H9 (cell line): Measurements from ENCODE around the gene XRCC3. TPM values are rescaled to one million over a fixed set of nuclear protein-coding genes. Genes with fewer than 3 reads are reported as not detected.

Experiments
- DNase-seq: peaks from one replicate; pipeline ENCODE4 v3.0.0-alpha.2; 2017
- H2AFZ ChIP-seq: one replicate; pipeline ENCODE4 v1.6.1; 2013; ENCODE audit warnings: mild to moderate bottlenecking, low read length, control low read depth, moderate library complexity
- H2AK5ac ChIP-seq: 2 replicates; pipeline ENCODE4 v1.6.1; 2013; ENCODE audit warnings: low read length, control low read depth, mixed read lengths; ENCODE audit not compliant: insufficient read length
- H2BK120ac ChIP-seq: one replicate; pipeline ENCODE4 v1.6.1; 2013; ENCODE audit warnings: low read depth, mild to moderate bottlenecking, low read length, control low read depth, inconsistent platforms; ENCODE audit not compliant: poor library complexity, severe bottlenecking
- H2BK12ac ChIP-seq: 2 replicates; pipeline ENCODE4 v1.6.1; 2013; ENCODE audit warnings: low read length, control low read depth, mixed read lengths, low read depth; ENCODE audit not compliant: insufficient read length
- H2BK15ac ChIP-seq: 2 replicates; pipeline ENCODE4 v1.6.1; 2013; ENCODE audit warnings: low read depth, low read length, control low read depth
- H2BK20ac ChIP-seq: one replicate; pipeline ENCODE4 v1.6.1; 2013; ENCODE audit warnings: low read depth, mild to moderate bottlenecking, low read length, control low read depth, inconsistent platforms; ENCODE audit not compliant: poor library complexity, severe bottlenecking
- H2BK5ac ChIP-seq: 2 replicates; pipeline ENCODE4 v1.6.1; 2013; ENCODE audit warnings: low read length, control low read depth, mixed read lengths; ENCODE audit not compliant: insufficient read length
- H3K14ac ChIP-seq: 2 replicates; pipeline ENCODE4 v1.6.1; 2013; ENCODE audit warnings: low read length, control low read depth; ENCODE audit not compliant: insufficient read depth
- H3K18ac ChIP-seq: 2 replicates; pipeline ENCODE4 v1.6.1; 2013; ENCODE audit warnings: low read depth, mild to moderate bottlenecking, mixed read lengths, low read length, control low read depth; ENCODE audit not compliant: insufficient read length
- H3K23ac ChIP-seq: 2 replicates; pipeline ENCODE4 v1.6.1; 2013; ENCODE audit warnings: low read length, control low read depth, mixed read lengths, low read depth; ENCODE audit not compliant: insufficient read length
- H3K23me2 ChIP-seq: 2 replicates; pipeline ENCODE4 v1.6.1; 2013; ENCODE audit warnings: low read depth, mild to moderate bottlenecking, mixed read lengths, low read length, control low read depth; ENCODE audit not compliant: insufficient read length, poor library complexity, severe bottlenecking
- H3K27ac ChIP-seq: 2 replicates; pipeline ENCODE4 v1.5.1; 2013; ENCODE audit warnings: low read length, control low read depth, mixed read lengths, low read depth; ENCODE audit not compliant: insufficient read length
- H3K27me3 ChIP-seq: 2 replicates; pipeline ENCODE4 v1.6.1; 2013; ENCODE audit warnings: low read length, control low read depth, inconsistent platforms; ENCODE audit not compliant: insufficient read depth
- H3K4ac ChIP-seq: 2 replicates; pipeline ENCODE4 v1.6.1; 2013; ENCODE audit warnings: low read depth, mild to moderate bottlenecking, control low read depth, inconsistent platforms, low read length, moderate library complexity
- H3K4me1 ChIP-seq: 2 replicates; pipeline ENCODE4 v1.6.1; 2013; ENCODE audit warnings: low read length, control low read depth, inconsistent platforms; ENCODE audit not compliant: insufficient read depth
- H3K4me2 ChIP-seq: 2 replicates; pipeline ENCODE4 v1.6.1; 2013; ENCODE audit warnings: low read length, control low read depth, mixed read lengths; ENCODE audit not compliant: insufficient read length, insufficient read depth
- H3K56ac ChIP-seq: 2 replicates; pipeline ENCODE4 v1.6.1; 2013; ENCODE audit warnings: low read depth, mild to moderate bottlenecking, mixed read lengths, low read length, control low read depth; ENCODE audit not compliant: insufficient read length
- H3K79me1 ChIP-seq: 2 replicates; pipeline ENCODE4 v1.6.1; 2013; ENCODE audit warnings: low read depth, mild to moderate bottlenecking, moderate library complexity, low read length, control low read depth, inconsistent platforms; ENCODE audit not compliant: insufficient read depth, poor library complexity, severe bottlenecking
- H3K79me2 ChIP-seq: 2 replicates; pipeline ENCODE4 v1.6.1; 2013; ENCODE audit warnings: low read length, control low read depth, inconsistent platforms; ENCODE audit not compliant: insufficient read depth
- H3K9ac ChIP-seq: 2 replicates; pipeline ENCODE4 v1.6.1; 2013; ENCODE audit warnings: low read length, control low read depth, mixed read lengths; ENCODE audit not compliant: insufficient read length; ENCODE audit errors: extremely low read depth
- H3K9me3 ChIP-seq: one replicate; pipeline ENCODE4 v1.6.1; 2013; ENCODE audit warnings: low read depth, low read length, inconsistent platforms; ENCODE audit not compliant: control insufficient read depth
- H3T11ph ChIP-seq: one replicate; pipeline ENCODE4 v1.6.1; 2013; ENCODE audit warnings: mild to moderate bottlenecking, low read length, control low read depth, inconsistent platforms
- H4K20me1 ChIP-seq: one replicate; pipeline ENCODE4 v1.6.1; 2013; ENCODE audit not compliant: control insufficient read depth, insufficient read length, insufficient read depth
- H4K5ac ChIP-seq: 2 replicates; pipeline ENCODE4 v1.6.1; 2013; ENCODE audit warnings: low read depth, mild to moderate bottlenecking, mixed read lengths, low read length, control low read depth; ENCODE audit not compliant: insufficient read length
- H4K8ac ChIP-seq: replicated peaks from 2 replicates; pipeline ENCODE4 v1.6.1; 2013; ENCODE audit warnings: low read length, control low read depth, mixed read lengths, low read depth; ENCODE audit not compliant: insufficient read length
- H4K91ac ChIP-seq: 2 replicates; pipeline ENCODE4 v1.6.1; 2013; ENCODE audit warnings: low read depth, mild to moderate bottlenecking, moderate library complexity, mixed read lengths, low read length, control low read depth; ENCODE audit not compliant: insufficient read length
- H3K27ac Mint-ChIP-seq, 3 experiments: 2 replicates in 2 of 3; 3 replicates in 1 of 3; pipeline ENCODE4 v1.8.0; 2020 to 2021; ENCODE audit warnings: mixed read lengths in 3 of 3, mild to moderate bottlenecking in 1 of 3, moderate library complexity in 1 of 3
- H3K27me3 Mint-ChIP-seq: 2 replicates; pipeline ENCODE4 v1.8.0; 2021; ENCODE audit warnings: low read depth, mild to moderate bottlenecking, moderate library complexity, mixed read lengths
- H3K36me3 Mint-ChIP-seq, 3 experiments: 2 replicates in 2 of 3; 3 replicates in 1 of 3; pipeline ENCODE4 v1.8.0; 2020 to 2021; ENCODE audit warnings: low read depth in 3 of 3, mixed read lengths in 3 of 3; ENCODE audit not compliant: insufficient read depth in 1 of 3
- H3K4me1 Mint-ChIP-seq, 2 experiments: 2 replicates each; pipeline ENCODE4 v1.8.0; 2020; ENCODE audit warnings: mixed read lengths in 2 of 2
- H3K4me3 Mint-ChIP-seq, 2 experiments: 2 replicates in 1 of 2; 3 replicates in 1 of 2; pipeline ENCODE4 v1.8.0; 2020 to 2021; ENCODE audit warnings: mild to moderate bottlenecking in 2 of 2, mixed read lengths in 2 of 2, moderate library complexity in 1 of 2
- H3K9me3 Mint-ChIP-seq, 2 experiments: 2 replicates in 1 of 2; 3 replicates in 1 of 2; pipeline ENCODE4 v1.8.0; 2020; ENCODE audit warnings: mild to moderate bottlenecking in 2 of 2, mixed read lengths in 2 of 2, moderate library complexity in 1 of 2
- WGBS: extraction: QIAGEN DNeasy Blood & Tissue Kit; methylation state at CpG from one replicate; pipeline ENCODE4 v1.1.7; 2013; ENCODE audit warnings: missing lambda C conversion rate, low lambda C conversion rate, mixed read lengths; ENCODE audit not compliant: insufficient read length; ENCODE audit errors: extremely low coverage; 5-methylcytosine and 5-hydroxymethylcytosine counted together
- total RNA-seq: library from RNA; stranded (reverse); gene quantifications from 2 replicates; pipeline ENCODE4 v1.2.1, GENCODE V29; 2021
- TF ChIP-seq, protein P1 (sequence below): fragments of 200-600 bp; sonication (generic); conservative IDR thresholded peaks from 3 replicates; pipeline ENCODE4 v1.8.0; 2021; ENCODE audit warnings: antibody characterized with exemption, mild to moderate bottlenecking

XRCC3 gene
- total RNA-seq, 1 experiment from 2014 or later = 45.3 TPM

DNA sequence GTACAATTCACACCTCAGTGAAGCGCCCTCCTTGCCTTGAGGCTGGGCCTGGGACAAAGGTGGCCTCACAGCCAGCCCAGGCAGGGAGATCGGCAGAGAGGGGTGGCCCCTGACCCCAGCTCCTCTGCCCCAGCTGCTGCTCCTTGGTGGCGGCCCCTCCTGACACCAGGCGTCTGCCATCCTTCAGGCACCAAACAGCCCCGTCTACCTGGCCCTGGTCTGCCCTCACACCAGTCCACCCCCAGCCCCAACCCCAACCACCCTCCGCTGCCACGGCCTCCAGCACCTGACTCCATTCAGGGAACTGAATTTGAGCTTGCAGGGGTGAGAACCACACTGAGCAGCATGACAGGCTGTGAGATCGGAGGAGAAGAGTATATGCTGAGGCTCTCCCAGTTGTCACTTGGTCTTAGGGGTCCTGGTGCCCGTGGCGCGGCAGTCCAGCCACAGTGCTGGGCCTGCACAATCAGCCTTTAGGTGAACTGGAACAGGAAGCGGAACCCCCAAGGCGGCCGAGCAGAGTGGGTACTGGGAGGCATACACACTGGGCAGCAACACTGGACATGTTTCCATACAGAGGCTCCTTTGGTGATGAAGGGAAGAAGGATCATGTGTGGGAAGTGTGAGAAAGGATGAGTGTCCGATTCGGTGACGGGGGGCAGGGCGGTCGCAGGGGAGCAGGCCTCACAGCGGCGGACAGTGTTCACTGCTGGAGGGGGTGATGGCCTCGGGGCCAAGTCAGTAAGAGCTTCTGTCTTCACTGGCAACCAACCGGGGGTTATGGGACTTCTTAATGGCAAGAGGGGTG, 19.0 kb upstream of the XRCC3 start:
- no peaks in the 10 kb centered on the region for H3K27me3 ChIP-seq
- H3K79me2 ChIP-seq = no peaks in the 10 kb centered on the region
- no peak overlapping the region for H4K5ac ChIP-seq
- no peak overlapping the region for H3T11ph ChIP-seq
- H2BK15ac ChIP-seq = no peak overlapping the region
- H3K9me3 Mint-ChIP-seq = no peaks in the 10 kb centered on the region
- H3K18ac ChIP-seq = no peak overlapping the region
- no peaks in the 10 kb centered on the region for H3K23me2 ChIP-seq
- no peak overlapping the region for H2BK12ac ChIP-seq
- H3K56ac ChIP-seq = no peak overlapping the region
- H3K27ac ChIP-seq = no peak overlapping the region
- no peak overlapping the region for H2AK5ac ChIP-seq
- H3K4ac ChIP-seq = no peak overlapping the region
- DNase-seq = no peak
- H3K27ac Mint-ChIP-seq = peak overlapping the region in 2 of 3 experiments; percentile 38 to 88; a peak in 5 of 7 replicates
- no peak overlapping the region for H2BK120ac ChIP-seq
- H3K23ac ChIP-seq = no peak overlapping the region
- no peak overlapping the region for H4K8ac ChIP-seq
- WGBS = no CpG with 5 or more reads among the region's 23 CpGs
- no peak overlapping the region for H4K91ac ChIP-seq
- H3K9me3 ChIP-seq = no peaks in the 10 kb centered on the region
- H3K14ac ChIP-seq = no peak overlapping the region
- TF ChIP-seq, protein P1, sequence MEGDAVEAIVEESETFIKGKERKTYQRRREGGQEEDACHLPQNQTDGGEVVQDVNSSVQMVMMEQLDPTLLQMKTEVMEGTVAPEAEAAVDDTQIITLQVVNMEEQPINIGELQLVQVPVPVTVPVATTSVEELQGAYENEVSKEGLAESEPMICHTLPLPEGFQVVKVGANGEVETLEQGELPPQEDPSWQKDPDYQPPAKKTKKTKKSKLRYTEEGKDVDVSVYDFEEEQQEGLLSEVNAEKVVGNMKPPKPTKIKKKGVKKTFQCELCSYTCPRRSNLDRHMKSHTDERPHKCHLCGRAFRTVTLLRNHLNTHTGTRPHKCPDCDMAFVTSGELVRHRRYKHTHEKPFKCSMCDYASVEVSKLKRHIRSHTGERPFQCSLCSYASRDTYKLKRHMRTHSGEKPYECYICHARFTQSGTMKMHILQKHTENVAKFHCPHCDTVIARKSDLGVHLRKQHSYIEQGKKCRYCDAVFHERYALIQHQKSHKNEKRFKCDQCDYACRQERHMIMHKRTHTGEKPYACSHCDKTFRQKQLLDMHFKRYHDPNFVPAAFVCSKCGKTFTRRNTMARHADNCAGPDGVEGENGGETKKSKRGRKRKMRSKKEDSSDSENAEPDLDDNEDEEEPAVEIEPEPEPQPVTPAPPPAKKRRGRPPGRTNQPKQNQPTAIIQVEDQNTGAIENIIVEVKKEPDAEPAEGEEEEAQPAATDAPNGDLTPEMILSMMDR = no peak
- no peak overlapping the region for H3K4me3 Mint-ChIP-seq
- no peak overlapping the region for H3K4me2 ChIP-seq
- H2AFZ ChIP-seq = no peak overlapping the region
- H2BK20ac ChIP-seq = no peak overlapping the region
- H3K27me3 Mint-ChIP-seq = no peaks in the 10 kb centered on the region
- no peak overlapping the region for H2BK5ac ChIP-seq
- no peaks in the 10 kb centered on the region for H3K4me1 ChIP-seq
- no peak overlapping the region for H3K9ac ChIP-seq
- no peaks in the 10 kb centered on the region for H3K79me1 ChIP-seq
- peaks cover 0 to 3% of the 10 kb centered on the region in 2 experiments; a peak in 2 of 4 replicates for H3K4me1 Mint-ChIP-seq
- peaks cover 3% of the 10 kb centered on the region for H4K20me1 ChIP-seq
- H3K36me3 Mint-ChIP-seq = peaks cover under 1 to 42% (median 30%) of the 10 kb centered on the region in 3 experiments; a peak in 6 of 7 replicates
